K562 (cell line): ENCODE data around the gene RSRP1. TPM values are rescaled to one million over a fixed set of nuclear protein-coding genes. Genes with fewer than 3 reads are reported as not detected.

Experiments
- DDX20 ChIP-seq: fragments of 450-650 bp; IDR thresholded peaks from 2 replicates; pipeline ENCODE4 v1.6.1; 2016; ENCODE audit warnings: missing genetic modification characterization, low read depth, mild to moderate bottlenecking, missing compliant biosample characterization, moderate library complexity
- ELF4 ChIP-seq: fragments of 450-650 bp; formaldehyde crosslinking; IDR thresholded peaks from 2 replicates; pipeline ENCODE4 v1.4.0; 2022; ENCODE audit warnings: missing genetic modification characterization
- FOXA3 ChIP-seq, 2 experiments: fragments of 450-650 bp in 1 of 2; sonication (generic) in 1 of 2; formaldehyde crosslinking; IDR thresholded peaks in 1 of 2; conservative IDR thresholded peaks in 1 of 2; 2 replicates each; pipeline versions ENCODE4 v1.4.0 to v1.8.0; 2020 to 2022; ENCODE audit warnings: mild to moderate bottlenecking in 2 of 2, missing genetic modification reagents in 1 of 2
- FOXP1 ChIP-seq: sonication (generic); formaldehyde crosslinking; IDR thresholded peaks from 2 replicates; pipeline ENCODE4 v1.8.0; 2022; ENCODE audit warnings: mild to moderate bottlenecking, missing genetic modification reagents
- FUS ChIP-seq: fragments of 200-400 bp; formaldehyde crosslinking; optimal IDR thresholded peaks from 2 replicates; pipeline ENCODE3; 2017; ENCODE audit warnings: low read depth, low read length
- JUNB ChIP-seq: fragments of 450-650 bp; formaldehyde crosslinking; conservative IDR thresholded peaks from 2 replicates; pipeline ENCODE4 v1.4.0; 2020; ENCODE audit warnings: mild to moderate bottlenecking
- KLF10 ChIP-seq: fragments of 250-450 bp; sonication (Bioruptor Pico); IDR thresholded peaks from 2 replicates; pipeline ENCODE4 v1.6.1; 2021; ENCODE audit warnings: matching md5 sums
- MAFK ChIP-seq: IDR thresholded peaks from 2 replicates; pipeline ENCODE4 v1.6.1; 2011; ENCODE audit warnings: low read length, improper control_type of control experiment
- MCM7 ChIP-seq, 2 experiments: fragments of 450-650 bp; IDR thresholded peaks; 2 replicates each; pipeline ENCODE4 v1.6.1; 2016 to 2018
- OTX1 ChIP-seq: fragments of 450-650 bp; formaldehyde crosslinking; IDR thresholded peaks from 2 replicates; pipeline ENCODE4 v1.4.0; 2022; ENCODE audit warnings: mild to moderate bottlenecking
- PHF8 ChIP-seq: fragments of 200-600 bp; sonication (generic); IDR thresholded peaks from 2 replicates; pipeline ENCODE4 v1.6.1; 2012; ENCODE audit warnings: mixed run types, mild to moderate bottlenecking, inconsistent platforms, low read length, moderate library complexity, borderline replicate concordance
- POLR3G ChIP-seq: IDR thresholded peaks from 2 replicates; pipeline ENCODE4 v1.6.1; 2011; ENCODE audit not compliant: insufficient read length, insufficient replicate concordance; ENCODE audit errors: extremely low read depth
- PTTG1 ChIP-seq: fragments of 450-650 bp; IDR thresholded peaks from 2 replicates; pipeline ENCODE4 v1.6.1; 2016; ENCODE audit warnings: low read depth, mild to moderate bottlenecking, missing genetic modification characterization, missing compliant biosample characterization
- RBM39 ChIP-seq: fragments of 200-400 bp; formaldehyde crosslinking; optimal IDR thresholded peaks from 2 replicates; pipeline ENCODE3; 2018; ENCODE audit warnings: low read depth, low read length
- SP1 ChIP-seq: sonication (generic); formaldehyde crosslinking; IDR thresholded peaks from 2 replicates; pipeline ENCODE4 v1.8.1; 2022; ENCODE audit warnings: mild to moderate bottlenecking, missing genetic modification reagents
- SREBF1 ChIP-seq: fragments of 150-350 bp; IDR thresholded peaks from 2 replicates; pipeline ENCODE4 v1.6.1; 2014; ENCODE audit warnings: antibody characterized with exemption, low read depth, low read length, borderline replicate concordance
- TBL1XR1 ChIP-seq, 2 experiments: IDR thresholded peaks; 2 replicates each; pipeline ENCODE4 v1.6.1; 2012; ENCODE audit warnings: improper control_type of control experiment in 2 of 2, low read length in 2 of 2, mild to moderate bottlenecking in 1 of 2
- ZNF175 ChIP-seq: fragments of 200-800 bp; sonication (Bioruptor generic); IDR thresholded peaks from 2 replicates; pipeline ENCODE4 v1.6.1; 2016; ENCODE audit warnings: low read depth, mild to moderate bottlenecking, missing genetic modification characterization, missing compliant biosample characterization
- polyA plus RNA-seq, 8 experiments: library from polyadenylated mRNA; depleted of rRNA in 4 of 8; stranded (reverse) in 5 of 8; unstranded in 3 of 8; fragments of >200 nt; fragmentation: Nextera tagmentation in 2 of 8; fragmentation: Illumina TruSeq in 1 of 8; extraction: Ambion mirVana in 2 of 8; extraction: Trizol in 1 of 8; gene quantifications; 2 replicates each; pipeline versions ENCODE4 v1.2.1 to v1.2.3, GENCODE V29; 2011 to 2014; ENCODE audit warnings: inconsistent platforms in 1 of 8, missing spikeins in 1 of 8
- total RNA-seq, 7 experiments: library from RNA; depleted of rRNA in 6 of 7; stranded (reverse); fragments of >200 nt in 6 of 7; fragmentation: Illumina TruSeq in 2 of 7; extraction: Trizol in 2 of 7; gene quantifications; 2 replicates each; pipeline versions ENCODE4 v1.2.1 to v1.2.3, GENCODE V29; 2011 to 2021; ENCODE audit warnings: low replicate concordance in 1 of 7
- TF ChIP-seq, protein P1 (sequence below), 2 experiments: fragments of 450-650 bp; IDR thresholded peaks; 2 replicates each; pipeline ENCODE4 v1.6.1; 2016; ENCODE audit warnings: mild to moderate bottlenecking in 2 of 2, borderline replicate concordance in 1 of 2, low read depth in 1 of 2, moderate library complexity in 1 of 2

Gene RSRP1
- total and polyA plus RNA-seq, 9 of the 15 experiments (the other 6 are each of a cell fraction or from before 2014, with no cell fraction given): 27.2 to 283 (median 146) TPM

- TF ChIP-seq PTTG1 (tag): no peak
- no peak for TF ChIP-seq ZNF175 (CRISPR knock-in tag)
- no peak for TF ChIP-seq FUS
- TF ChIP-seq FOXP1 (CRISPR knock-in tag): no peak
- peak in 1 of 2 experiments; percentile 63; a peak in 2 of 4 replicates for TF ChIP-seq TBL1XR1 (IDR thresholded peaks at IDR 0.05; ENCODE audit: low read length in 2 of 2)
- no peak for TF ChIP-seq FOXA3 (CRISPR knock-in tag; conservative IDR thresholded peaks at IDR 0.05 in 1 of 2, IDR thresholded peaks at IDR 0.05 in 1 of 2)
- TF ChIP-seq KLF10 (CRISPR knock-in tag): no peak
- no peak for TF ChIP-seq POLR3G
- peak; percentile 71; the same call in 1 of the 2 replicates for TF ChIP-seq PHF8
- no peak for TF ChIP-seq JUNB (CRISPR knock-in tag)
- TF ChIP-seq MAFK: 0 out of 2 replicates have a peak, but pooled peaks have one; percentile 1
- TF ChIP-seq ELF4 (CRISPR knock-in tag): peak; percentile 29; the same call in 1 of the 2 replicates
- TF ChIP-seq DDX20 (tag): no peak
- TF ChIP-seq RBM39: no peak
- TF ChIP-seq, protein P1, sequence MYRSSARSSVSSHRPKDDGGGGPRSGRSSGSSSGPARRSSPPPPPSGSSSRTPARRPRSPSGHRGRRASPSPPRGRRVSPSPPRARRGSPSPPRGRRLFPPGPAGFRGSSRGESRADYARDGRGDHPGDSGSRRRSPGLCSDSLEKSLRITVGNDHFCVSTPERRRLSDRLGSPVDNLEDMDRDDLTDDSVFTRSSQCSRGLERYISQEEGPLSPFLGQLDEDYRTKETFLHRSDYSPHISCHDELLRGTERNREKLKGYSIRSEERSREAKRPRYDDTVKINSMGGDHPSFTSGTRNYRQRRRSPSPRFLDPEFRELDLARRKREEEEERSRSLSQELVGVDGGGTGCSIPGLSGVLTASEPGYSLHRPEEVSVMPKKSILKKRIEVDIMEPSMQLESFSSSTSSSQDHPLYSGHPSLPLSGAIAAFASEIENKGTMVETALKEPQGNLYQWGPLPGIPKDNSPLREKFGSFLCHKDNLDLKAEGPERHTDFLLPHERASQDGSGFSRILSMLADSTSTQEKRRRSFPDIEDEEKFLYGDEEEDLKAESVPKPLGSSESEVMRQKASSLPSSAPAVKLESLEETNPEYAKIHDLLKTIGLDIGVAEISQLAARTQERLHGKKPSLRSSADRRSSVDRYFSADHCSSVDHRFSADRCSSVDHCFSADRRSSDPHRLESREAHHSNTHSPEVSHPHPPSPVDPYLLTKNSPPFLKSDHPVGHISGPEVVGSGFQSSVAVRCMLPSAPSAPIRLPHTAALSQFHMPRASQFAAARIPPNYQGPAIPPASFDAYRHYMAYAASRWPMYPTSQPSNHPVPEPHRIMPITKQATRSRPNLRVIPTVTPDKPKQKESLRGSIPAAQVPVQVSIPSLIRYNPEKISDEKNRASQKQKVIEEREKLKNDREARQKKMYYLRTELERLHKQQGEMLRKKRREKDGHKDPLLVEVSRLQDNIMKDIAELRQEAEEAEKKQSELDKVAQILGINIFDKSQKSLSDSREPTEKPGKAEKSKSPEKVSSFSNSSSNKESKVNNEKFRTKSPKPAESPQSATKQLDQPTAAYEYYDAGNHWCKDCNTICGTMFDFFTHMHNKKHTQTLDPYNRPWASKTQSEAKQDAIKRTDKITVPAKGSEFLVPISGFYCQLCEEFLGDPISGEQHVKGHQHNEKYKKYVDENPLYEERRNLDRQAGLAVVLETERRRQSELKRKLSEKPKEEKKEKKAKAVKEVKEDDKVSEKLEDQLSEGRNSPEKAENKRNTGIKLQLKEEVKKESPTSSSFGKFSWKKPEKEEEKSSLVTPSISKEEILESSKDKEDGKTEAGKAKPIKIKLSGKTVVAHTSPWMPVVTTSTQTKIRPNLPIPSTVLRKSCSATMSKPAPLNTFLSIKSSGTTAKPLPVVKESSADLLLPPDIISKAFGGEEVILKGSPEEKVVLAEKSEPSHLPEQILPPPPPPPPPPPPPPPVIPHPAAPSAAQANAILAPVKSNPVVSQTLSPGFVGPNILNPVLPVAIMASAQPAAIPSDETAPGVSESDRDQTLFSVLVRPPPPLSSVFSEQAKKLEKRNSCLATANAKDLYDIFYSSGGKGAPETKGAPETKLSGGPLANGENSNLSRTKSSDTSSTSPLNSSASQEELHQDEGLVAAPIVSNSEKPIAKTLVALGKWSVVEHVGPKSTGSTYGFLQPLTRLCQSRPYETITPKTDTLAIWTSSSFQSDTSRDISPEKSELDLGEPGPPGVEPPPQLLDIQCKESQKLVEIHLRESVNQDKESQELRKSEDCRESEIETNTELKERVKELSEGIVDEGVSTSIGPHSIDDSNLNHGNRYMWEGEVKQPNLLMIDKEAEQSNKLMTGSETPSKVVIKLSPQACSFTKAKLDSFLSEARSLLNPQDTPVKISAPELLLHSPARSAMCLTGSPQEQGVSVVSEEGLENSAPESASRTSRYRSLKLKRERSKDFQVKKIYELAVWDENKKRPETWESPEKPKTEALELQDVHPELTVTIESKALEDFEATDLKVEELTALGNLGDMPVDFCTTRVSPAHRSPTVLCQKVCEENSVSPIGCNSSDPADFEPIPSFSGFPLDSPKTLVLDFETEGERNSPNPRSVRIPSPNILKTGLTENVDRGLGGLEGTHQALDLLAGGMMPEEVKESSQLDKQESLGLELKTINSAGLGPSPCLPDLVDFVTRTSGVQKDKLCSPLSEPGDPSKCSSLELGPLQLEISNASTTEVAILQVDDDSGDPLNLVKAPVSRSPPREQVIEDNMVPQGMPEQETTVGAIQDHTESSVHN (IDR thresholded peaks at IDR 0.05; ENCODE audit: borderline replicate concordance in 1 of 2, low read depth in 1 of 2): no peak
- no peak for TF ChIP-seq SREBF1
- no peak for TF ChIP-seq MCM7 (IDR thresholded peaks at IDR 0.05)
- TF ChIP-seq OTX1 (CRISPR knock-in tag): peak; percentile 41; the same call in 1 of the 2 replicates
- TF ChIP-seq SP1: peak; percentile 77
These were observed 7.3 kb downstream of the RSRP1 start (continued) for GRCh38 chr1:25239681-25240541.
